ENCODE results near the gene FAF1.

GRCh38 chr1:50982611-50983010 lies 22.5 kb upstream of the FAF1 start:
- TF ChIP-seq CTCF (conservative IDR thresholded peaks at IDR 0.05; ENCODE audit: low read depth, low read length) (no peak), EZH2 (IDR thresholded peaks at IDR 0.05; ENCODE audit: low read length, unreplicated experiment) (no peak)

All from PC-3 (cell line).